HTERT RPE-1 (cell line): ENCODE results near the gene GRAP2.
"Not testable (repeated sequence)": the region's sequence is repeated elsewhere in the genome, so short reads cannot be mapped to it uniquely, and the experiment has no call there.

Source experiments
- in situ Hi-C: fragments of 300-500 bp; cut with MboI; formaldehyde crosslinking; loops from 4 replicates; pipeline ENCODE4 v1.14.3; 2020; ENCODE audit warnings: low sequenced_read_pairs

The GRAP2 gene

DNA sequence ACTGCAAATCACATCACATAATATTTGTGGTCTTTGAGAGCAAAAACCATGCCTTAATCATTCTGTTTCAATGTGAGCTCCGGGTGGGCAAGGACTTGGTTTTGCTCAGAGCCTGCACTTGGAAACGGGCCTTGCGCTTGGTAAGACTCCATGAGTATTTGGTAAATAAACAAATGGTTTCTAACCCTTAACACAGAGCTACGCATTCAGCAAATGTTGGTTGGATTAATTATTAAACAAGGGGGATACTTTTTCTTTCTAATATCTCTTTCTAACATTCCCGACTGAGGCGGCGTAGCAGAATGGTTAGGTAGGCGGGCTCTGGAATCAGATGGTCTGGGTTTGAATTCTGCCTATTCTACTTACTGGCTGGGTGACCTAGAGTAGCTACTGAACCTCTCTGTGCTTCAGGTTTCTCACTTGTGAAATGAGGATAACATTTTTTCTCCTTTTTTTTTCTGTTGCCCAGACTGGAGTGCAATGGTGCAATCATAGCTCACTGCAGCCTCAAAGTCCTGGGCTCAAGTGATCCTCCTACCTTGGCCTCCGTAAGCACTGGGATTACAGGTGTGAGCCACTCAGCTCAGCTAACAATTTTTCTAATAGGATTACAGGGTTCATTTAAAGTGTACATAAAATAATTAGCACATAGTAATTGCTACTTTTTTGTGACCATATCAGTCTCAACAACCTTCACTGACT is 90.4 kb downstream of the GRAP2 start:
- in situ Hi-C loops = no loop called here

DNA sequence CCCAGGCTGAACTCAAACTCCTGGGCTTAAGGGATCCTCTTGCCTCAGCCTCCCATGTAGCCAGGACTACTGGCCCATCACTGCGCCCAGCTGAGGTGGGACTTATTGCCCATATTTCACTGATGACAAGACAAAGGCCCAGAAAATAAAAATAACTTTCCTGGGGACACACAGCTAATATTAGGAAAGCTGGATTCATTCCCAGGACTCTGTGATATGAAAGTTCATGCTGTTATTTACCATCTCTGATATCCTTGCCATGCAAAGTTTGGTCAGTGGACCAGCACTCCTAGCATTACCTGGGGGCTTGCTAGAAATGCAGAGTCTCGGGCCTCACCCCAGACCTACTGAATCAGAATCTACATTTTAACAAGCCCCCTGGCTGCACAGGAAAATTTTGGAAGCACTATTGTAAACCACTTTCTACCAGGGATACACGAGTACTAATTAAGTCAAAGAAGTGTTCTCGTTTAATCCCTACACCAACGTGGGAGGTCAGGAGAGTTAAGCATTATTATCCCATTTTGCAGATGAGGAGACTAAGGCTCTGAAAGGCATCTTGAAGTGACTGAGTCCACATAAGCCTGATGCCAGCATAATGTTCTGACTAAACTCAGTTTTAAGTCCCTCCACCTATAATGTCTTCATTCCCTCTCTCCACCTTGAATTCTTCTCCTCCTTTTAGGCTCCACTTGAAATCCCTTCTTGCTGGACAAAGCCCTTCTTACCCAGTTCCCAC is 91.4 kb downstream of the GRAP2 start:
- in situ Hi-C loops = no loop called here

- in situ Hi-C loops = not testable (repeated sequence)
These were observed 92.0 kb downstream of the GRAP2 start for GRCh38 chr22:39992894-39993293.

DNA sequence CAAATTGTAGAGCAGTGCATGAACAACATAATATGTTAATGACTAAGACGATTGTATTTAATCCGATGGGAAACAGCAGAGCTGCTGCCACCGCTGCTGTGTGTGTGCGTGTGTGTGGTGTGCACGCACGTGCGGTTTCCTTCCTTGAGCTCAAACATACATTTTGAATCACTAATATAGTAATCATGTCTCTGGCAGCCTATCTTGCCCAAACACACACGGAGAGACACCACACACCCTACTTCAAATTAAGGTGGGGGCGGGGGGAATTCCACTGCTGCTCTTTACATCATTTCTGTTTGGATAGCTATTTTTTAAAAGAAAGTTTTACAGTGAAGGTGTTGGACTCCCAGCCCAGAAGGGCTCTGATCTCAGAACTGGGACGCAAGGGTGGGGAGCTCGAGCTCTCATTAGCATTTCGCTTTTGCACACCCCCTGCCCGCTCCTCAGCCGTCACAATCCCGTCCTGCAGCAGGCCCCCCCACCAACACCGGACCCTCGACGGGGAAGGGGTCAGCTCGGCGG is 93.2 kb downstream of the GRAP2 start:
- in situ Hi-C loops = no loop called here

DNA sequence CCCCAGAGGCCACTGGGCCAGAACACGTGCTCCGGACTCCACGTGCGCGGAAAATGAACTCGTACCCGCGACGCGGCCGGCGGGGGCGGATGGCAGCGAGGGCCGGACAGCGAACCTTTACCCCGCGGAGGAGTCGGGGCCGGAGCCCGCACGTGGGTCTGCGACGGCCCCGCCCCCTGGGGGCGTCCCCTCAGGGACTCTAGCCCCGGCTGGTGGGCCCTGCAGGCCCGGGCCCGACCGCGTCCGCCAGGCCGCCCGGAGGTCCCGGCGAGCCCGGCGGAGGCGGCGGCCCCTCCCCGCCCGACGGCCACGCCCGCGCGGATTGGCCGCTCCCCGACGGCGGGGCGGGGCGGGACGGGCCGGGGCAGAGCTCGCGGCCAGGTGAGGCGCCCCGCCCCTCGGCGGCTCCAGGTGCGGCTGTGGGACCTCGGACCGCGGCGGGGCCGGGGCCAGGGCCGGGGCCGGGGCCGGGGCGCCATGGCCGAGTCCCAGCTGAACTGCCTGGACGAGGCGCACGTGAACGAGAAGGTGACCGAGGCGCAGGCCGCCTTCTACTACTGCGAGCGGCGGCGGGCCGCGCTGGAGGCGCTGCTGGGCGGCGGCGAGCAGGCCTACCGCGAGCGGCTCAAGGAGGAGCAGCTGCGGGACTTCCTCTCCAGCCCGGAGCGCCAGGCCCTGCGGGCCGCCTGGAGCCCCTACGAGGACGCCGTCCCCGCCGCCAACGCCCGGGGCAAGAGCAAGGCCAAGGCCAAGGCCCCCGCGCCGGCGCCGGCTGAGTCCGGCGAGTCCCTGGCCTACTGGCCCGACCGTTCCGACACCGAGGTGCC is 93.9 kb downstream of the GRAP2 start, which contains the start of gene FAM83F:
FAM83F (plus strand) TSS at position 389 of the 827 bp plus-strand sequence; CDS start at position 478, 89 bp downstream.
- in situ Hi-C loops = no loop called here

GRCh38 chr22:39995393-39996252 is 94.7 kb downstream of the GRAP2 start:
- in situ Hi-C loops = no loop called here

GRCh38 chr22:39996732-39997131 is 95.8 kb downstream of the GRAP2 start:
- in situ Hi-C loops = no loop called here

GRCh38 chr22:39997421-39997820 is 96.5 kb downstream of the GRAP2 start:
- in situ Hi-C loops = no loop called here

GRCh38 chr22:39997939-39998726 is 97.2 kb downstream of the GRAP2 start:
- in situ Hi-C loops = no loop called here

- in situ Hi-C loops = no loop called here
These were observed 98.4 kb downstream of the GRAP2 start for GRCh38 chr22:39999144-39999757.

- in situ Hi-C loops = no loop called here
These were observed 99.3 kb downstream of the GRAP2 start for GRCh38 chr22:40000171-40000570.

DNA sequence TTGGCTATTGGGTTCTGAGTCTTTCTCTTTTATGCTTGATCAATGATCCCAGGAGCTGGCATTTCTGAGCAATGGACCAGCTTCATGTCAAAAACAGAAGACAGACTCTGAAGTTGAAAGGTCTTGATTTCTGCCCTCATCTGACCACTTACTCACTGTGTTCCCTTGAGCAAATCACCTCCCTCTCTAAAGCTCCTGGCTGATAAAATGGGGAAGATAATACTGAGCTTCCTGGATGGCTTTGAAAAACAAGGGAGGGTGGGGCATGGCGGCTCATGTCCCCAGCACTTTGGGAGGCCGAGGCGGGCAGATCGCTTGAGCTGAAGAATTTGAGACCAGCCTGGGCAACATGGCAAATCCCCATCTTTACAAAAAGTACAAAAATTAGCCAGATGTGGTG is 100.2 kb downstream of the GRAP2 start:
- in situ Hi-C loops = no loop called here

GRCh38 chr22:40001800-40002577 is 101.1 kb downstream of the GRAP2 start:
- in situ Hi-C loops = no loop called here

GRCh38 chr22:40002935-40003715 is 102.2 kb downstream of the GRAP2 start:
- in situ Hi-C loops = no loop called here

DNA sequence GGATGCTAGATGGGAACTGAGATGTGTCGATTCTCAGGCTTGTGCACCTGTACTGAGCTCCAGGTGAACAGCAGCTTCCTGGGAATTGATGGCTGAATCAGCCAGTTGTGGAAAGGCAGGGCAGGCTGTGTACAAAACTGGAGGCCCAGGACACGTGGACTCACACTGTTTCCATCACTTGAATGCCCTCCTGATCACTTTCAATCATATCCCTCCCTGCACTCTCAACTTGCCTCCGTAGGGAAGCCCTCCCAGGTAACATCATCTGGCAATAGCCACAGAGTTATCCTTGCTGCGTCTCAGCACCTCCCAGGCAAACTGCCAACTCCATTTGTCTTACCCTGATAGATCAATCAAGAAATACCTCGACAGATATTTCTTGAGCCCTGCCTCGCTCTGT is 104.0 kb downstream of the GRAP2 start:
- in situ Hi-C loops = no loop called here

- in situ Hi-C loops = no loop called here
These were observed 105.8 kb downstream of the GRAP2 start for GRCh38 chr22:40006641-40007040.

GRCh38 chr22:40007853-40008710 is 107.2 kb downstream of the GRAP2 start:
- in situ Hi-C loops = no loop called here
